Sigmoid colon (tissue), 4 donors: ENCODE results near the gene FCER2.

Experiments
- CTCF ChIP-seq, 4 experiments: fragments of 450-650 bp in 3 of 4; fragments of 200-600 bp in 1 of 4; IDR thresholded peaks; one replicate each; pipeline ENCODE4 v1.5.1; 2016 to 2019; ENCODE audit warnings: antibody characterized with exemption in 4 of 4, mild to moderate bottlenecking in 3 of 4, moderate library complexity in 2 of 4
- EP300 ChIP-seq, 4 donors: sonication (generic); formaldehyde crosslinking; IDR thresholded peaks; one replicate each; pipeline ENCODE4 v1.6.1; 2017; ENCODE audit warnings: antibody characterized with exemption in 4 of 4
- POLR2A ChIP-seq, 2 donors: fragments of 450-650 bp; IDR thresholded peaks; one replicate each; pipeline ENCODE4 v1.6.1; 2016; ENCODE audit warnings: antibody characterized with exemption in 2 of 2, mild to moderate bottlenecking in 2 of 2, moderate library complexity in 2 of 2

GRCh38 chr19:7731218-7731595 is 29.3 kb upstream of the FCER2 start:
- TF ChIP-seq CTCF (IDR thresholded peaks at IDR 0.05) (no peak), EP300 (IDR thresholded peaks at IDR 0.05) (no peak), POLR2A (IDR thresholded peaks at IDR 0.05) (no peak)
